T-helper 22 cell (primary cell): Measurements from ENCODE around the gene C1orf216.
A peak's percentile ranks its signal among the peaks of the same experiment; 100 is the strongest.
"Not testable (repeated sequence)": the region's sequence is repeated elsewhere in the genome, so short reads cannot be mapped to it uniquely, and the experiment has no call there.

ENCODE experiments used
- DNase-seq: peaks from one replicate; pipeline ENCODE4 v3.0.0-alpha.2; 2020; ENCODE audit warnings: low read depth

The C1orf216 gene, protein sequence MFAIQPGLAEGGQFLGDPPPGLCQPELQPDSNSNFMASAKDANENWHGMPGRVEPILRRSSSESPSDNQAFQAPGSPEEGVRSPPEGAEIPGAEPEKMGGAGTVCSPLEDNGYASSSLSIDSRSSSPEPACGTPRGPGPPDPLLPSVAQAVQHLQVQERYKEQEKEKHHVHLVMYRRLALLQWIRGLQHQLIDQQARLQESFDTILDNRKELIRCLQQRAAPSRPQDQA

DNA sequence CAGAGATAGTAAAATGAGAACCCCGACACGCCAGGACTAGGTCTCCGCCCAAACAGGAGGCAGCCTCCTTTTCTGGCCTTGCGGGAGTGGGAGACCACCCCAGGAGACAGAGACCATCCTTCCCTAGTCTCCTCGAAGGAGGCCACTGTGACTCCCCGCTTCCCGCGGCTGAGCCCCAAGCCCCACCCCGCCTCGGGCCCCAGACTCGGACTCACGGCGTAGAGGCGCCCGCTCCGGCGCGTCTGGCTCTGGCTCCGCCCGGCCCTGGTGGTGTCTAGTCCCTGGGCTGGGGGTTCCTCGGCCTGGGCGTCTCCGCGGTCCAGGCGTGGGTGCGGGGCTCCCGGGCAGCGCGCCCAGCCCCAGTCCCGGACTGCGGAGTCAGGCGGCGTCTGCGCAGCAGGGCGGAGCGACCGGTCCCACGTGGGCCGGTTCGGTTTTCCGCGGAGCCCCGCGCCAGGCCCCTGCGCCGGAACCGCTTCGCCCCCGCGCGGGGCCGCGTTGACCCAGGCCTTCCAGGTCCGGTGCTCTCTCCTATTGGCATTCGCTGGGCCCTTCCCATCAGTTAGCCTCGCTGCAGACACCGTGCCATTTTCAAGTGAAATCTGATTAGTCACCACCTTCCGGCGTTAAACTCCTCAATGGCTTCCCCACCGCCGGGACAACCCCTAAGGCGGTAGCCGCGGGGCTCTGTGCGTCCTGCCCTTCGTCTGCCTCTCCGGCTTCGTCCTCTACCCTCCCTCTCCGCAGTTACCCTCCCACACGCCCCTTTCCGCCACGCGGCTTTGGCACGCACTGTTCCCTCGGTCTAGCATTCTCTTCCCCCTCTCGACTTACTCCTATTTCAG, at the start of gene C1orf216:
C1orf216 (minus strand) TSS at position 393 of the 845 bp plus-strand sequence. CDS start 2,563 bp downstream, outside the sequence.
- peak; percentile 56 for DNase-seq

DNA sequence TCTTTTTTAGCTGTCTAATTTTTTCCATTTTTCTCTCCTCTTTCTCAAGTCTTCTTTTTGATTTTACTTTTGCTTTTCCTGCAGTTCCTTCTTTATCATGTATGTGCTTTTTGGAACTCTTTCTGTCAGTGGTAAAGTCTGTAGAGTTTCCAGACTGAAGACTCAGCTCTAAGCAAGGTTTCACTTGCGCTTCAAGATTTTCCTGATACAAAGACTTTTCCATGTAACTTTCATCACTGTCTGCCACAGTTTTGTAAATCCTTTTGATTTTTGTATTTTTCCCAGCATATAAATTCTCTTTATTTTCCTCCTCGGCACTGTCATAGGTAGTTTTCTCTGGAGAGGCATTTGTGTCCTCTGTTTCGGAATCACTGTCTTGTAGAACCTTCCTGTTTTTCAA, 45.6 kb upstream of the C1orf216 start:
- no peak for DNase-seq

DNA sequence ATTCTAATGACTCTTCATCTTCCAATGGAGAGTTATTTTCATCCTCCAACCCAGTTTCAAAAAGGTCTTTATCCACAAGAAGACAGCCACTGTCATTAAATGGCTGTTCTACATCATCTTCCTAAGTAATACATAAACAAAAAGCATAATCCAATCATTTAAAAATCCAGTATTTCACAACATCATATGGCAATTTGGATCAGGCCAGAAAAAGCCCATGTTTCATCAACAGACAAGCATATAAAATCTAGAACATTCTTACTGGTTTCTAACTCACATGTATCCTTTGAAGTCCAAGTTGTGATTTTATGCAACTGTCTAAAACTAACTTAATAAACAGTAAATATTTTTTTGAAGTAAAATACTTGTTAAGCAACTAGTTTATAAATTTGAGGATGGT, 44.5 kb upstream of the C1orf216 start:
- DNase-seq, result no peak

DNA sequence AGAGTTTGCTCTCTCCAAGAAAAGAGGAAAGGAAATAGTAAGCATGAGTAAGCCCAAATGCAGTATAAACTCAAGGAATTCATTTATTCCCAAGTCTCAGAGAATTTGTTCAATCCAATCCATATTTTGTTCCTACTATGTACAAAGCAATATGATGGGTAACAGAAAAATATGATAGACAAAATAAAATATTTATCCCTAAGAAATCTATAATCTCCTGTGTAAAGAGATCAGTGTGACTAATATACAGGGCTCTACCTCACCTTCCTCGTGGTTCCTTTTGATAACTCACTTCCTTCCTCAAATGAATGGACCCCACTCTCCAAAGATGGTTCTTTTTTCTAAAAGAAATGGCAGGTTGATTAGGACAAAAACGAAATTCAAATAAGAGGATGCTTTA, 43.5 kb upstream of the C1orf216 start:
- DNase-seq, result no peak

DNA sequence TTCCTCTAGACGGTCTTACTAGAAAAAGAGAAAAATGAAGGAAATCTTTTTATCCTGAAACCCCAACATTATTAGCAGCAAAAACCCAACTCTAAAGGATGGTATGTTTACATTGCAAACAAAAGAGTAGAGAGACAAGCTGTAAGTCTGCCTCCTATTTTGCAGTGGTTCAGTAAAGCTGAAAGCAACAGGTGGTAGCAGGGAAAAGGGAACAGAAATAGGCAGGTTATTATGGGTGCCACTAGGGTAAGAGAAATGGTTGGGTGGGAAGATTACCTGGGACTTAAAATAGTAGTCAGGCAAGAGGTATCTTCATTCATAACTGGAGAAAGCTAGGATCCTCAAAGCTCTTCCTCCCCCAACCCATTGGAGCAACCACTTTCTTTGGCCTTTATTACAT, 37.4 kb upstream of the C1orf216 start:
- DNase-seq, result no peak

DNA sequence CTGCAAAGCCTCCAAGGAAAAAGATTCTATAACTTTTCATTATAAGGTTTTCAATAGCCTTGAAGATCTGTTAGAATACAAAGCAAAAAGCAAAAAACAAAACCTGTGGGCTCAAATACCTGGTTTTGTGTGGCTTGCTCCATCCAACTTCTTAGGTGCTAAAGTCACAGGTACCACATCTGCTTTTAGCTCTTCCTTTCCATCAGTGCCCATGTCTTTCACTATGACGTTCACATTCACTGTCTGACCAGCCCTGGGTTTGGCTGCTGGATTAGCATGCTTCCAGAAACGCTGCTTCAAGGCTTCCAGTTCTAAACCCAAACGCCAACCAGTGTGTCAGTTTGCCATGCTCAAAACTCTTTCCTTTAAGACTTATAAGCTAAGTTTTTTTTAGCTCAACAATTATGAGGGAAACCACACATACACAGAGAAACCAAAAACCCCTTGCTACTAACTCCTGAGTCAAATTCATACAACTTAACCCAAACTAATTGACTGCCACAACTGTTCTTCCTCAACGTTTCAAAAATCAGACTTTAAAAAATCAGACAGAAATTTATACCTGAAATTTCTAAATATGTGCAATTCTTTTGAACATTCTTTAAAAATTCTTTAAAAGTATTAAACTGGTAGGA, 35.1 kb upstream of the C1orf216 start:
- DNase-seq, result no peak

DNA sequence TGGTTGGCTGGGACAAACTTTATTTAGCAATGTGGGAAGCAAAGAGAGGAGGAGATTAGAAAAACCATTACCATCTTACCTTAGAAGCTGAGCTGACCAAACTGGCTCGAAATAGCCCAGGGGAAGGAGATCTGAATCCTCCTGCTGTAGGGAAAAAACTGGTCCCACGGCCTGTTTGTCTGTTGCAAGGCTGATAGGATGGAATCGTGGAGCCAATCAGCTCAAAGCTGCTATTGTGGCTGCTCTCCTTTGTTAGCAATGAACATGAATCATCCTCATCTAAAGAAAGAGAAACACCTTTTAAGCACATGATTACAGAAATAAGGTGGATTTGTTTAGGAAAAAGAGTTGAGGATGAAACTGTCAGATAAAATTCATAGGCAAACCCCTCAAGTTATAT, 29.6 kb upstream of the C1orf216 start:
- no peak for DNase-seq

DNA sequence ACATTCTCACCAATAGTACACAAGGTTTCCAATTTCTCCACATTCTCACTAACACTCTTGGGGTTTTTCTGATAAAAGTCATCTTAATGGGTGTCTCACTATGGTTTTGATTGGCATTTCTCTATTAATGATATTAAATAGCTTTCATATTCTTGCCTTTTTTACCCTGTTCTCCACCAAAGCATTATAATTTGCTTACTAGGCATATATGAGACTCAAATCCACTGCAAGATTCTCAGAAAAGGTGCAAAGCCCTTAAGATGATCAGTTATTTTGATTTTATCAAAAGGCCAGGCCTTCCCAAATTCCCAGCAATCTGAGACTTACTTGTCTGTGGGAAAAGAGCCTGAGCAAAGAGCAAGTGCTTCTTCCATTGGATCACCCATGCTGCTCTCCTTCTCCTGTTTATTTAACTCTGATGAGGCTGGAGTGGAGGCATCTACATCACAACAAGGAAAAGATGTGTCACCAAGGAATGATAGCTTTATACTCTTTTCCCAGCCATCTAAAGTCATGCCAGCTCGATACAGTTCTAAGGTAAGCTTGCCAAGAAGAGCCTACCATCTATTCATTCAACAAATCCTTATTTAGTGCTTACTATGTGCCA, 26.5 kb upstream of the C1orf216 start:
- DNase-seq, result no peak

DNA sequence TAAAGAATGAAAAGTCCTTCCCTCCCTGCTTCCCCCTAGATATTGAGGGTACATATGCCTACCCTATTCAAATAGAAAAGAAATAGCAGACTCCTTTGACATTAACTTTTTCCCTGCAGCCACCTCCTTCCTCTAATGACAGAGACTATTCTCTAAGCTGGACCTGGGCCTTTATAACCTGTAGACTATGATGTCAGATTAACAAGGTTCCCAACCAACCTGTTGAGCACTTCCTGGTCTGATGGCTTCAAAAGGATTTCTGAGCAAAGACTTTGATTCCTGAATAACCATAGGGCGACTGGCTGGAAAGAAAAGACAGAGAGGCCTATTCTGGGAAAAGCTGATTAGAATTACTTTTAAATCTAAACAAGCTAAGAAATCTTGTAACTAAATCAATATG, 18.4 kb upstream of the C1orf216 start:
- DNase-seq, result no peak

DNA sequence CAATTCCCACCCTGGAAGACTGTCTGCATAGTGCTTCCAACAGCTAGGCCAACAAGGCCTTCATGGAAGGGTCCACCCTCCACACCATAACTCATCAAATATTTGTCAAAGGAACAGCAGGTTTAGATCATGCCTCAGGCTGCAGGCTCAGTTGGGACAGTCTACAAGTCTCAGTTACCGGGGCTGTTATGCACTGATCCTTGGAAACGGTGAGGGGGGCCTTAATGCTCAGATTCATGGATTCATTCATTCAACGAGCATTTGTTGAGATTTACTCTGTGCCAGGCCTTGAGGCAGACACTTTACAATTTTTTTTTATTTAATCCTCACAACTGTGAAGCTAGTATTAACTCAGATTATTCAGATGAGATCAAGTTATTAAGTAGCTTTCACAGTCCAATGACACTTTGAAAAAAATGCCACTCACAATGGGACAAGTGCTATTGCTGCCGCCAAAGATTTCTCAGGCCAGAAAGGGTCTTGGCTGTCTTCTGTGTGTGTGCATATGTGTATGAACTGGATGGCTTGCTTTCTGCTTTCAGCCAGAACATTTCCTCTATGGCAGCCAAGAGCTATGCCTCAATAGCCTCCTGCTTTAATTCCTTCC, 8.9 kb upstream of the C1orf216 start:
- no peak for DNase-seq

DNA sequence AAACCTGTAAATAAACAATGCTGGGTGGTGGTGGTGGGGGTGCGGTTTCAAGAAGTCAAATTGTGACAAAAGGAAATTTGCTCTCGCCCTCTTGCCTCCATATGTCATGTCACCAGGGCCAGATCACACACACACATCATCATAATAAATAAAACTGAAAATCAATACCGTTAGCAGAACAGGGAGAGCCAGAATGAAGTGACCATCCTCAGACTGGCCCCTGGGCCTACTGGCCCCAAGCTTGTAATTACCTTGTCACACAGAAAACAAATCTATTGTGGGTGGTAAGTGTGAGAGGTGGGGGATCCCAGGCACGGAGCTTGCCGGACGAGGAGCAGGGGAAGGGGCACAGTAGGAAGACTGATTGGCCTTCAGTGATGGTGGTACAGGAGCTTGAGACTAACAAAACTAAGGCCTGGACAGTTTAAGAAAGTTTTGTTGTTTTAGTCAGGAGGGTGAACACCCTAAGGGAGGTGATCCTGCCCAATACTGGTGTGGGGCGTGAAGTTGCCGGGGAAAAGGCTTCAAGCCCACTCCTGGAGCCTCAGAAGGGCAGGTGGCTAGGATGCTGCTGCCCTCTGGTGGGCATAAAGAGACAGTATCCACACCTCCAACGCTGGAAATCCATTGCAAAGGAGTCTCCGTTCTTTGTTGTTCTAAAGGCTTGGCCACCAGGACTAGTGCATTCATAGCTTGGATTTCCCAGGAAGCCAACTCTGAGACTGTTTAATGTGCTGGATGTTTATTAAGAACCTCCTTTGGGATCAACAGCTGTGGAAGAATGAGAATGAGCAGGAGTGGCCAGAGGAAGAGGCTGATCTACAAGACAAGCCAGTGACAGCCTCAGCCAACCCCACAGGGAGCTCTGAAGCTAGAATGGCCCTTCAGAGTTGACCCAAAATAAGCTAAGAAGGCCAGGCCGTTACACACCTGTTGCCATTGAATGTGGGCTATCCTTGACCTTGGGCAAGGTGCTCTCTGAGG, 8.1 kb upstream of the C1orf216 start:
- no peak for DNase-seq

DNA sequence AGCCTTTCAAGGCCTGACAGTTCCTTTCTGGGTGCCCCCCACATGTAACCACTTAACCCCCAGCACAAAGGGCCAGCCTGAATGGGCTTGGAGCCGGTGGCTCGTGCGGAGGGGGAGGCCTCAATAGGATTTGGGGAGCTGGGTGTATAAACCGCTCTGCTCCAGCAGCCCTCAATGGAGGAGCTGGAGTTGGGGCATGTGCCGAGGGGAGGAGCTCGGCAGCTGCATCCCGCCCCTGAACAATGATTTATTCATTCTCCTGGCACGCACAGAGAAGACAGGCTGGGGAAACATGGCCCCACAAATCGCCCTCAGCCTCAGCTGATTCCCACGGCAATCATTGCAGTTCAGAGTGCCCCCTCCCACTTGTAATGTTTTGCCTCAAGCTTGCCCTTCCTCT, 6.9 kb upstream of the C1orf216 start:
- no peak for DNase-seq

DNA sequence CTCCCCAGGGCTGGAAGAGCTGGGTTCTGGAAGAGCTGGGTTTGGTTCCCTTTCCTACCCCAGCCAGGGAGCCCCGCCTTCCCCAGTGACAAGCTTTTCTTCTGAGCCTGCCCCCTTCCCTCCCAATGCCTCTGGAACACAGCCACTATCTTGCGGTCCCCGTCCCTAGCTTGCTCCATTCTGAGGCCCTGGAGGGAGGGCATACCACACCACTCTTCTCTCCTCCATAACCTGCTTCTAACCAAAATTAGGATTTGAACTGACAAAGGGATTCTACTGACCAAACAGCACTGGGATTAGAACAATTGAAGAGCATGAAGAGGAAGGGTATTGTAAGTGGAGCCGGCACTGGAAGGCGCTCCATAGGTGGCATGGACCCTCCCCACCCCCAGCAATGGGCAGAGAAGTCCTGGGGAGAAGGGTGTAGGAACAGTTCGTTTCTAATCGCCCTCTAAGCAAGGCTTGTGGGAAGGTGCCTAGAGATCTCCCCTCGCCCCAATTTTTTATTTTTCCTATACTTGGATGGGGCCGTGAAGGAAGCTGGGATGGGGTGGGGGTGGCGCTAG, 690 bp downstream of the C1orf216 start:
- no peak for DNase-seq

DNA sequence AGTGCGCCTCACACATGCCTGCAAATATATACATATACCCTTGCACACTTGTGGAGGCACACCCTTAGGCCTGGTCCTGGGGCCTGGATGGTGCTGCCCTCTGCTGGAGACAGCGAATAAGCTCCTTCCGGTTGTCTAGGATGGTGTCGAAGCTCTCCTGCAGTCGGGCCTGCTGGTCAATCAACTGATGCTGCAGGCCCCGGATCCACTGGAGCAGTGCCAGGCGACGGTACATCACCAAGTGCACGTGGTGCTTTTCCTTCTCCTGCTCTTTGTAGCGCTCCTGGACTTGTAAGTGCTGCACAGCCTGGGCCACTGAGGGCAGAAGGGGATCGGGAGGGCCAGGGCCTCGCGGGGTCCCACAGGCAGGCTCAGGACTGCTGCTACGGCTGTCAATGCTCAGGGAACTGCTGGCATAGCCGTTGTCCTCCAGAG, 3.1 kb downstream of the C1orf216 start:
- DNase-seq, result peak; percentile 48

DNA sequence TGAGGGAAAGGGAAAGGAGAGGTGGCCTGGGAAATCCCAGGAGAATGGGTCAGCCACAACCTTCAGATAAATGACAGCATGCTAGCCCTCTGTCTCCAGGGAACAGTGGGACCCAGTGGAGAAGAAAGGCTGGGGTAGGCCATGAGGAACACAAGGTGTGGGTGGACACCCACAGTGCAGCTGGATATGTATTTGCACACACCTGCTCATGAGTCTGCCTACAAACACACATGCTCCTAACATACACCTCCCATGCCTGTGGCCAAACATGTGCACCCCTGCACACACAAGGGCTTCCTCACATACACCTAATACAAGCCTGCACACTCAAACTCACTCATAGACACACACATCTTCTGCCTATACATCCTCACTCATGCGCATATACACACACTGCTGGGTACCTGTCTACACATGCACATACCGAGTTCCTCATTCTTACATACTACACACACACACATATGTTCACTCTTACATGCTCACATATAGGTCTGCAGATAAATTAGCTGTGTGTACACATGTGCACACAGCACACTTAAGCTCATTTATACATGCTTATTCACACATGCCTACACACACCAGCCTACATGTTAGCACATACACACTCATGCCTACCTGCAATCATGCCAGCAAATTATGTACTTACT, 3.6 kb downstream of the C1orf216 start:
- DNase-seq, result no peak

DNA sequence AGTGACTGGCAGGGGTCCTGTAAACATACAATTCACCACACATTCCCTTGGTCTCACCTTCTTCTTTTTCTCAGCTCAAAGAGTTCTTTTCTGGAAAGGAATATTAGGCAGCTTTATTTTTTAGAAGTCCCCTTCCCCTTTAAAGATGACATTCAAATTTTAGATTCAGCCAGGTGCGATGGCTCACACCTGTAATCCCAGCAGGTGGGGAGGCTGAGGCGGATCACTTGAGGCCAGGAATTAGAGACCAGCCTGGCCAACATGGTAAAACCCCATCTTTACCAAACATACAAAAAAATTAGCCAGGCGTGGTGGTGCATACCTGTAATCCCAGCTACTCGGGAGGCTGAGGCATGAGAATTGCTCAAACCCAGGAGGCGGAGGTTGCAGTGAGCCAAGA, 7.6 kb downstream of the C1orf216 start:
- not testable (repeated sequence) for DNase-seq

DNA sequence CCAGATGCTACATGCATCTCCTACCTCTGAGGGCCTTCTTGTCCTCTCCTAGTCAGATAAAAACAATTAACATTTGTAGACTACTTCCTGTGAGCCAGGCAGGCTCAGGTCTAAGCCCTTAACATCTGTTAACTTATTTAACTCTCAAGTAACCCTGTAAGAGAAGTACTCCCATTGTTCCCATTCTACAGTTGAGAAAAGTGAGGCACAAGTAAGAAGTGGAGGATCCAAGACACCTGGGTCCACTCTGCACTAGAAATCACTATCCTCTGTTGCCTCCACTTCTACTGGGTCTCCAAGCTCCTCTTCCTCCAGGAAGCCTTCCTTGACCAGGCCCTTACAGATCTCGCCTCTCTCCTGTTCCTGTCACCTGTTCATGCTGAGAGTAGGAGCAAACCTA, 9.7 kb downstream of the C1orf216 start:
- no peak for DNase-seq

DNA sequence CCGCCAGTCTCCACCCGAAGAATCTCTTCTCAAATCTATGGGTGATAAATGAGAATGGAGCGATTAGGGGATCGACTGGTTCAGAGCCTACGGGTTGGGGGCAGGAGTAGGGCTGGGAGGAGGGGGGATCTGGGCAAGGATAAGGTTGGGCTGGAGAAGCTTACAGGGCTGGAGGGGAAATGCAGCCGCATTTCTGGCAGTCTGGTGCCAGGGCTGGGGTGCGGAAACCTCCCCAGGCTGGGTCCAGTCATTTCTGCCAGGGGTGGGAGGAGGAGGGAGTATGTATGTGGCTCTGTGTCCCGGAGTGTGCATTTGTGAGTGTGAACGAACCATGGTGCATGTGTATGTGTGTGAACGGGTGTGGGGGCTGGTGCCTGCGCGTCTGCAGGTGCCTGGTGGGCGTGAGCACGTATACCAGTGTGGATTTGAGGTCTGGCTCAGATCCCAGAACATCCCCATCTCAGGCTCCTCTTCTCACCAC, 10.2 kb downstream of the C1orf216 start:
- DNase-seq, result no peak

DNA sequence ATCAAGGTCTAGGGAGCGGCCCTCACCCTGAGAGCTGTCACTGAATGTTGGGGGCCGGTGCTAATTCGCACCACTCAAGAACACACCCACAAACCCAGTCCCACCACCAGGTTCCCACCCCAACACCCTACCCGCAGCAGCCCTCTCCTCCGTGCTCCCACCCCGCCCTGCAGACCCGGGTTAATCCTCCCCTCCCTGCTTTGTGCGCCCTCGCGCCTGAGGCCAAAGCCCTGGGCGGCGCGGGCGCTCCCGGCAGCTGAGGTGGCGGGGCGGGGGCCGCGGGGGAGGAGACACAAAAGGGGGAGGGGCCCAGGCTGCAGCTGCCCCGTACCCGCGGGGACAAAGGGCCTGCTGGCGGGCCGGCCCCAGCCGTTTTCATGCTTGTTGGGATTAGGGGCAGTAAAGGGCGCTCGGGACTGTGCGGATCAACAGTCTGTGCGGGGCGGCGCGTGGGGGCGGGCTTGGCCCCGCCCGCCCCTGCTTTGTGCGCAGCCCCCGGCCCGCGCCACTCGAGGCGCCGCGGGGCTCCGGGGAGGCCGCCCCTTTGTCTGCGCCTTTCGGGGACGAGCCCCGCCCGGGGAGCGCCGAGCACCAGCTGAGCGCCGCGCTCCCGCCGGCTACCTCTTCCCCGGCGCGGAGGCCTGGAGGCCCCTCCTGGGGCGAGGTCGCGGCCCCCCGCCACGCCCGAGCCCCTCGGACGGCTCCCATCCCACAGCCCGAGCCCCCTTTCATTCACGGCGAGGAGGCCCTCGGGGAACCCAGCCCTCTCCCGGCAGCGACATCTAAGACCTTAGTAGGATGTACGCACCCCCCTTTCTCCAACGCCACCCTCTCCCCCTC, 10.9 kb downstream of the C1orf216 start:
- no peak for DNase-seq
